GM12878 (cell line): Measurements from ENCODE around the gene ERCC1. TPM values are rescaled to one million over a fixed set of nuclear protein-coding genes. Genes with fewer than 3 reads are reported as not detected.
A peak's percentile ranks its signal among the peaks of the same experiment; 100 is the strongest.

ENCODE experiments used
- ATAC-seq: fragments of 200-7000 bp; cut with Tn5 transposase; 3 replicates; pipeline ENCODE4 v1.9.1; 2020; ENCODE audit warnings: mild to moderate bottlenecking, moderate library complexity
- BruUV-seq: library from RNA; stranded (reverse); fragments of 400-500 nt; replicated peaks from 2 replicates; lab custom pipeline; 2021; lab: Mats Ljungman, UMichigan
- CTCF ChIA-PET: fragments of 300-600 bp; sonication (Branson Sonifier 250); formaldehyde crosslinking; extraction: SDS; loops from one replicate; lab custom pipeline; 2021; ENCODE audit warnings: inconsistent platforms; lab: Yijun Ruan, JAX
- POLR2A ChIA-PET: fragments of 350-600 bp; formaldehyde crosslinking; extraction: SDS; loops from one replicate; lab custom pipeline; 2021; ENCODE audit warnings: inconsistent platforms; lab: Charles Lee
- RAD21 ChIA-PET: fragments of 300-600 bp; sonication (Branson Sonifier 250); formaldehyde crosslinking; loops from one replicate; lab custom pipeline; 2023; ENCODE audit warnings: antibody characterized with exemption; ENCODE audit not compliant: unreplicated experiment; lab: Charles Lee
- SMC1A ChIA-PET: fragments of 300-600 bp; sonication (Branson Sonifier 250); formaldehyde crosslinking; loops from one replicate; lab custom pipeline; 2023; ENCODE audit not compliant: unreplicated experiment, uncharacterized antibody; lab: Charles Lee
- DNase-seq: peaks from one replicate; pipeline ENCODE4 v3.0.0-alpha.2; 2011; ENCODE audit warnings: low read depth, low spot score
- FAIRE-seq: peaks from 3 replicates; lab custom pipeline; 2011; peaks lifted over from hg19 to GRCh38; lab: Jason Lieb, UNC
- H2AFZ ChIP-seq: 2 replicates; pipeline ENCODE4 v1.6.0; 2011; ENCODE audit warnings: low read depth, low read length, control low read depth; ENCODE audit not compliant: control insufficient read depth
- H3K27ac ChIP-seq: 2 replicates; pipeline ENCODE4 v1.5.1; 2011; ENCODE audit warnings: control low read depth; ENCODE audit not compliant: control insufficient read depth, insufficient read depth
- H3K27me3 ChIP-seq, 2 experiments: replicated peaks in 1 of 2; 2 replicates each; pipeline versions ENCODE4 v1.6.0 to v1.6.1; 2011; ENCODE audit warnings: low read length in 1 of 2; ENCODE audit not compliant: control insufficient read depth in 2 of 2, insufficient read depth in 2 of 2
- H3K36me3 ChIP-seq, 2 experiments: 2 replicates each; pipeline ENCODE4 v1.5.1; 2011; ENCODE audit warnings: low read length in 1 of 2; ENCODE audit not compliant: control insufficient read depth in 2 of 2, insufficient read depth in 2 of 2
- H3K4me1 ChIP-seq: 2 replicates; pipeline ENCODE4 v1.6.1; 2011; ENCODE audit warnings: mild to moderate bottlenecking, low read length, moderate library complexity, mixed read lengths; ENCODE audit not compliant: control insufficient read depth, insufficient read depth
- H3K4me2 ChIP-seq: 2 replicates; pipeline ENCODE4 v1.6.0; 2011; ENCODE audit warnings: control low read depth; ENCODE audit not compliant: control insufficient read depth, insufficient read depth
- H3K4me3 ChIP-seq: fragments of 200-600 bp; sonication (generic); 2 replicates; pipeline ENCODE4 v1.5.1; 2016
- H3K79me2 ChIP-seq: 2 replicates; pipeline ENCODE4 v1.6.0; 2011; ENCODE audit warnings: low read length; ENCODE audit not compliant: control insufficient read depth, insufficient read depth
- H3K9ac ChIP-seq: 2 replicates; pipeline ENCODE4 v1.8.0; 2011; ENCODE audit warnings: low read length, control low read depth, mixed read lengths; ENCODE audit not compliant: control insufficient read depth, insufficient read depth
- H3K9me3 ChIP-seq: replicated peaks from 3 replicates; pipeline ENCODE4 v1.5.1; 2011; ENCODE audit warnings: mild to moderate bottlenecking, low read length; ENCODE audit not compliant: control insufficient read depth, insufficient read depth
- H4K20me1 ChIP-seq: 2 replicates; pipeline ENCODE4 v1.6.0; 2011; ENCODE audit not compliant: control insufficient read depth, insufficient read depth
- BMI1 ChIP-seq: fragments of 450-650 bp; IDR thresholded peaks from 2 replicates; pipeline ENCODE4 v1.6.1; 2016; ENCODE audit warnings: mild to moderate bottlenecking, moderate library complexity, borderline replicate concordance
- CHD4 ChIP-seq: fragments of 200-600 bp; sonication (generic); IDR thresholded peaks from 2 replicates; pipeline ENCODE4 v1.6.1; 2016; ENCODE audit warnings: mild to moderate bottlenecking
- E4F1 ChIP-seq: fragments of 450-650 bp; IDR thresholded peaks from 2 replicates; pipeline ENCODE4 v1.6.1; 2018; ENCODE audit warnings: borderline replicate concordance, mild to moderate bottlenecking; ENCODE audit not compliant: partially characterized antibody
- FOXK2 ChIP-seq: fragments of 450-650 bp; IDR thresholded peaks from 2 replicates; pipeline ENCODE4 v1.6.1; 2017; ENCODE audit warnings: mild to moderate bottlenecking, moderate library complexity
- HCFC1 ChIP-seq: fragments of 150-350 bp; IDR thresholded peaks from 2 replicates; pipeline ENCODE4 v1.6.1; 2014; ENCODE audit warnings: low read length
- MEF2B ChIP-seq: fragments of 450-650 bp; IDR thresholded peaks from 2 replicates; pipeline ENCODE4 v1.6.1; 2018; ENCODE audit warnings: mild to moderate bottlenecking, moderate library complexity; ENCODE audit not compliant: partially characterized antibody, poor library complexity, severe bottlenecking
- NFYA ChIP-seq: IDR thresholded peaks from 2 replicates; pipeline ENCODE4 v1.6.1; 2011; ENCODE audit warnings: low read depth, mild to moderate bottlenecking, low read length, improper control_type of control experiment, borderline replicate concordance
- NR2C1 ChIP-seq: fragments of 450-650 bp; IDR thresholded peaks from 2 replicates; pipeline ENCODE4 v1.6.1; 2017; ENCODE audit warnings: antibody characterized with exemption, mild to moderate bottlenecking, moderate library complexity
- NR2C2 ChIP-seq: IDR thresholded peaks from 2 replicates; pipeline ENCODE4 v1.6.1; 2011; ENCODE audit warnings: borderline replicate concordance, low read depth; ENCODE audit not compliant: control insufficient read depth, insufficient read length
- RBBP5 ChIP-seq: fragments of 200-600 bp; sonication (generic); conservative IDR thresholded peaks from 2 replicates; pipeline ENCODE4 v1.6.1; 2016
- TAF1 ChIP-seq: IDR thresholded peaks from 2 replicates; pipeline ENCODE4 v1.6.1; 2011; ENCODE audit warnings: mild to moderate bottlenecking, low read depth, low read length, borderline replicate concordance
- TCF7 ChIP-seq: IDR thresholded peaks from 2 replicates; pipeline ENCODE4 v1.6.1; 2014; ENCODE audit warnings: antibody characterized with exemption, borderline replicate concordance
- ZSCAN29 ChIP-seq: fragments of 450-650 bp; IDR thresholded peaks from 2 replicates; pipeline ENCODE4 v1.6.1; 2017; ENCODE audit warnings: mild to moderate bottlenecking, moderate library complexity
- WGBS: methylation state at CpG from one replicate; pipeline ENCODE4 v1.1.6; 2016; ENCODE audit warnings: low lambda C conversion rate; ENCODE audit not compliant: insufficient replicate concordance, insufficient coverage; ENCODE audit errors: missing lambda C conversion rate; 5-methylcytosine and 5-hydroxymethylcytosine counted together
- in situ Hi-C: fragments of 300-500 bp; cut with MboI; formaldehyde crosslinking; loops from 9 replicates; pipeline ENCODE4 v1.14.3; 2018; ENCODE audit warnings: mixed read lengths
- intact Hi-C: fragments of 100-400 bp; cut with micrococcal nuclease; formaldehyde crosslinking; loops from one replicate; pipeline ENCODE4 v1.14.2; 2022; ENCODE audit not compliant: unreplicated experiment
- polyA plus RNA-seq, 11 experiments: library from polyadenylated mRNA; depleted of rRNA in 4 of 11; unstranded in 6 of 11; stranded (reverse) in 5 of 11; fragments of >200 nt; fragmentation: Nextera tagmentation in 4 of 11; fragmentation: Illumina TruSeq in 1 of 11; extraction: Ambion mirVana in 4 of 11; extraction: Trizol in 1 of 11; gene quantifications; 1 replicate in 1 of 11; 2 replicates in 10 of 11; pipeline versions ENCODE4 v1.2.1 to v1.2.3, GENCODE V29; 2011 to 2016; ENCODE audit warnings: inconsistent platforms in 2 of 11, missing spikeins in 2 of 11, low read depth in 1 of 11
- total RNA-seq, 4 experiments: library from RNA; depleted of rRNA in 3 of 4; stranded (reverse); fragments of >200 nt in 3 of 4; fragmentation: Illumina TruSeq in 1 of 4; extraction: Trizol in 1 of 4; gene quantifications; 2 replicates each; pipeline versions ENCODE4 v1.2.1 to v1.2.3, GENCODE V29; 2013 to 2021
- TF ChIP-seq, protein P1 (sequence below): fragments of 450-650 bp; formaldehyde crosslinking; IDR thresholded peaks from 2 replicates; pipeline ENCODE4 v1.4.0; 2020; ENCODE audit warnings: mild to moderate bottlenecking, moderate library complexity
- TF ChIP-seq, protein P2 (sequence below): IDR thresholded peaks from 2 replicates; pipeline ENCODE4 v1.6.1; 2012; ENCODE audit warnings: low read depth, low read length, improper control_type of control experiment

ERCC1 gene
- total and polyA plus RNA-seq, 10 of the 15 experiments (the other 5 are each of a cell fraction or from before 2014, with no cell fraction given): 14.7 to 104 (median 61.1) TPM

DNA sequence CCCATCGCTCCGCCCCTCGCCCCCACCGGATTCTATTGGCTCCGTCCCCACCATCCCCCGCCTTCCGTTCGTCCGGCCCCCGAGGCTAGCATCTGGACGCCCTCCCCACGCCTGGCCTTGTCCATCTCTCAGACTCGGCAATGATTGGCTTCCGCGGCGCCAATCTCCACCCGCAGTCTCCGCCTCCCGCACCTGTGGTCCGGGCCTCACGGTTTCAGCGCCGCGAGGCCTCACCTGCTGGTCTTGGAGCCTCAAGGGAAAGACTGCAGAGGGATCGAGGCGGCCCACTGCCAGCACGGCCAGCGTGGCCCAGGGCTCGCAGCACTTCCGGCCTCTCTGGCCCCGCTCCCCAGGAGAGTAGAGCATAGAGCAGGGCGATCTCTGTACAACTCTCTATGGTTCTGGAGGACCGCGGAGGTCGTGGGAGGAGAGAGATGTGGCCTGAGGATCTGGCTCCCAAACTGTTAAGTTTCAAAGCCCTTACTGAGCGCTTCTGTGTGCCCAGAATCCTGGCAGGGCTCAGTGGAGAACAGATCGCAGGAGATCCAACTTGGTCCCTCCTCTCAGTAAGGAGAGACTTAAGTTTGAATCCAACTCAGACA, at the start of gene ERCC1 (continued):
- TF ChIP-seq TCF7 (no peak), NFYA (no peak), MEF2B (peak; percentile 37), TAF1 (peak; percentile 55; the same call in 1 of the 2 replicates), FOXK2 (no peak), RBBP5 (no peak)

DNA sequence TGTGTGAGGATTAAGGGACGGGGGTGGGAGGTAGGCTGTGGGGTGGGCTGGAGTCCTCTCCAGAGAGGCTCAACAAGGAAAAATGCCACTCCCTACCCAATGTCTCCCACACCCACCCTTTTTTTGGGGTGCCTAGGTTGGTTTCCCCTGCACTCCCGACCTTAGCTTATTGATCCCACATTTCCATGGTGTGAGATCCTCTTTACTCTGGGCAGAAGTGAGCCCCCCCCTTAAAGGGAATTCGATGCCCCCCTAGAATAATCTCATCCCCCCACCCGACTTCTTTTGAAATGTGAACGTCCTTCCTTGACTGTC, 49.6 kb upstream of the ERCC1 start:
- SMC1A ChIA-PET: no interaction called here
- TF ChIP-seq E4F1 (no peak), HCFC1 (no peak), CHD4 (no peak), ZSCAN29 (no peak), NR2C1 (no peak), BMI1 (no peak), NR2C2 (no peak)
- TF ChIP-seq, protein P1, sequence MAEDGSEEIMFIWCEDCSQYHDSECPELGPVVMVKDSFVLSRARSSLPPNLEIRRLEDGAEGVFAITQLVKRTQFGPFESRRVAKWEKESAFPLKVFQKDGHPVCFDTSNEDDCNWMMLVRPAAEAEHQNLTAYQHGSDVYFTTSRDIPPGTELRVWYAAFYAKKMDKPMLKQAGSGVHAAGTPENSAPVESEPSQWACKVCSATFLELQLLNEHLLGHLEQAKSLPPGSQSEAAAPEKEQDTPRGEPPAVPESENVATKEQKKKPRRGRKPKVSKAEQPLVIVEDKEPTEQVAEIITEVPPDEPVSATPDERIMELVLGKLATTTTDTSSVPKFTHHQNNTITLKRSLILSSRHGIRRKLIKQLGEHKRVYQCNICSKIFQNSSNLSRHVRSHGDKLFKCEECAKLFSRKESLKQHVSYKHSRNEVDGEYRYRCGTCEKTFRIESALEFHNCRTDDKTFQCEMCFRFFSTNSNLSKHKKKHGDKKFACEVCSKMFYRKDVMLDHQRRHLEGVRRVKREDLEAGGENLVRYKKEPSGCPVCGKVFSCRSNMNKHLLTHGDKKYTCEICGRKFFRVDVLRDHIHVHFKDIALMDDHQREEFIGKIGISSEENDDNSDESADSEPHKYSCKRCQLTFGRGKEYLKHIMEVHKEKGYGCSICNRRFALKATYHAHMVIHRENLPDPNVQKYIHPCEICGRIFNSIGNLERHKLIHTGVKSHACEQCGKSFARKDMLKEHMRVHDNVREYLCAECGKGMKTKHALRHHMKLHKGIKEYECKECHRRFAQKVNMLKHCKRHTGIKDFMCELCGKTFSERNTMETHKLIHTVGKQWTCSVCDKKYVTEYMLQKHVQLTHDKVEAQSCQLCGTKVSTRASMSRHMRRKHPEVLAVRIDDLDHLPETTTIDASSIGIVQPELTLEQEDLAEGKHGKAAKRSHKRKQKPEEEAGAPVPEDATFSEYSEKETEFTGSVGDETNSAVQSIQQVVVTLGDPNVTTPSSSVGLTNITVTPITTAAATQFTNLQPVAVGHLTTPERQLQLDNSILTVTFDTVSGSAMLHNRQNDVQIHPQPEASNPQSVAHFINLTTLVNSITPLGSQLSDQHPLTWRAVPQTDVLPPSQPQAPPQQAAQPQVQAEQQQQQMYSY (CRISPR knock-in tag): no peak
- TF ChIP-seq, protein P2, sequence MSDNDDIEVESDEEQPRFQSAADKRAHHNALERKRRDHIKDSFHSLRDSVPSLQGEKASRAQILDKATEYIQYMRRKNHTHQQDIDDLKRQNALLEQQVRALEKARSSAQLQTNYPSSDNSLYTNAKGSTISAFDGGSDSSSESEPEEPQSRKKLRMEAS: no peak

More for the DNA sequence above, 49.6 kb upstream of the ERCC1 start:
- Histone ChIP-seq H3K36me3 (no peaks in the 10 kb centered on the region), H3K4me2 (no peak overlapping the region), H4K20me1 (no peaks in the 10 kb centered on the region), H3K9ac (no peak overlapping the region), H3K9me3 (no peaks in the 10 kb centered on the region), H3K79me2 (no peaks in the 10 kb centered on the region), H2AFZ (no peak overlapping the region), H3K27ac (no peak overlapping the region), H3K4me3 (no peak overlapping the region), H3K4me1 (peaks cover 16% of the 10 kb centered on the region), H3K27me3 (peaks cover 0 to 2% of the 10 kb centered on the region in 2 experiments; a peak in 2 of 4 replicates)
- BruUV-seq: no TSS peak
- CTCF ChIA-PET: no interaction called here
- no peak for ATAC-seq
- POLR2A ChIA-PET: interaction anchor here (0.7 kb wide), 1 partner anchor 720 kb away, joined by 4 read pairs; no protein-coding TSS in a partner anchor
- intact Hi-C loops: loop anchor here (10.0 kb wide), 1 partner anchor 399 kb away; the partner anchor contains the start of genes GEMIN7 and ZNF296
- in situ Hi-C loops: loop anchor here (25.0 kb wide), 1 partner anchor 1711 kb away; the partner anchor contains the start of gene SMG9
- WGBS: 15% methylated on average over 5 of the region's 5 CpGs
- RAD21 ChIA-PET: no interaction called here
- no peak for DNase-seq
- no peak for FAIRE-seq
